ENCODE measurements around the gene PON1.

PON1 gene

GRCh38 chr7:95316588-95316987, 7.7 kb downstream of the PON1 start:
- DNase-seq, result no peak

- DNase-seq, result no peak
Measured at GRCh38 chr7:95312561-95312960, 11.8 kb downstream of the PON1 start.

GRCh38 chr7:95311389-95311788, 12.9 kb downstream of the PON1 start:
- no peak for DNase-seq

DNA sequence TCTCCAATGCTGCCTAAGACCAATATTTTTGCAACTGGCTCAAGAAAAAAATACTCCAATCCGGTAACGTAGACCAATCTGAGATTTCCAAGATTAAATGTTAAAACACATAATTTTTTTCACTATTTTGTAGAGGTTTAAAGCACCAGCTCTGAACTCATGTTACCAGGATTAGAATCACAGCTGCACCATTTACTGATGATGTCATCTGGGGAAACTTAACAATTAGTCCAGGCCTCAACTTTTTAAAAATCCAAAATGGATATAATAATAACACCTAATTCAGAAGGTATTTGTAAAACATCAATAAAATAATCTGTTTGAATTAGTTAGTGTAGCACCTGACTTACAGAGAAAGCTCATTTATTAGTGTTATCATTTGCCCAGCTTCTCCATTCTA, 14.4 kb downstream of the PON1 start:
- no peak for DNase-seq

- DNase-seq, result no peak
Measured at GRCh38 chr7:95304990-95305389, 19.3 kb downstream of the PON1 start.

- peak; percentile 62 for DNase-seq
Measured at GRCh38 chr7:95303013-95303905, 21.1 kb downstream of the PON1 start.

DNA sequence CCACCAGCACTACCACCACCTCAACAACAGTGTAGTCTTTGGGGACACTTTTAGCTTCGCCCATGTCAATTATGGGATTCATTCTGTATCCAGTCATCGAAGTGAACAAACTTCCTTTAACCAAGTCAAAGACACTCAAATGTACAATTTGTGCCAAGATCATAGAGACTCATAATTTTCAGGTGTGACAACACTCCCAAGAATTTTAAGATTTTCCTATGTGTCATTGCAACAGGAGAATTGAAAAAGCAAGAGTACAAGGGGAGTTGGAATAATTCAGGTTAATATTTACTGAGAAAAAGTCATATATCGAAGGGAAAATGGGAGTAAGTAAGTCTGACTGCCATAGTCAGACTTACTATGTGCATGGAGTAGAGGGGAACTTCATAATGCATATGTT, 26.2 kb downstream of the PON1 start:
- peak; percentile 14 for DNase-seq

DNA sequence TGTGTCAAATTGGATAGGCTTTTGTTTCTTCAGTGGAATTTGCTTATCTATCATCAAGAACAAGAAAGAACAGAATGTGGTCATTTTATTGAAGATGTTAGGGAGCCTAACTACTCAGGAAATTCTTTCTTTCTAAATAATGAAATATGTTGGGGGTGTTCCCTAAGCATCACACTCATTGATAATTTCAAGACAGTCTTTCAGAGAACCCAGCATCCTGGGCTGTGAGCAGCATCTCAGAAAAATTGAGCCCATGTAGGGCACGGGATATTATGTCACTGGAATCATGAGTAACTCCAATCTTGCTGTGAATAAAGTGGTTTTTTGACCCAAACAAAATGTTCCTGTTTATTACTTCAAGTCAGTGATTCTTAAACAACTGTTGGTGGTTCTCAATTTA, 27.3 kb downstream of the PON1 start:
- DNase-seq, result no peak

DNA sequence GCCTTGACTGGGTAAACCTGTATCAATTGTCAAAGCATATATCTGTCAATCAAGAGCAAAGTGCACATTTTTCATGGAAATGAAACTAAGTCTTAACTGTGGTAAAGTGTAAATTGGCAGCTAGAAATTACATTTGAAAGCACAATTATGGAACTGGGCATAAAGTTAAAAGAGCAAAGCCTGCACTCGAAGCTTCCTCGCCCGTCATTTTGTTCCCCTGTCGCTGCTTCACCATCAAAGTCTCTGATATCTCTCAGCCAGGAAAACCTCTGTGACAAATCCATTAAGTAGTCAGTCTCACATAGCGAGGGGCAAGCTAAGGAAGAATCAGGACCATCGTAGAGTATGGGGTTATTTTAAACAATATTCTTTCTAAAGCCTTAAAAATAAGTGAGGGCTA, 27.9 kb downstream of the PON1 start:
- DNase-seq, result no peak

DNA sequence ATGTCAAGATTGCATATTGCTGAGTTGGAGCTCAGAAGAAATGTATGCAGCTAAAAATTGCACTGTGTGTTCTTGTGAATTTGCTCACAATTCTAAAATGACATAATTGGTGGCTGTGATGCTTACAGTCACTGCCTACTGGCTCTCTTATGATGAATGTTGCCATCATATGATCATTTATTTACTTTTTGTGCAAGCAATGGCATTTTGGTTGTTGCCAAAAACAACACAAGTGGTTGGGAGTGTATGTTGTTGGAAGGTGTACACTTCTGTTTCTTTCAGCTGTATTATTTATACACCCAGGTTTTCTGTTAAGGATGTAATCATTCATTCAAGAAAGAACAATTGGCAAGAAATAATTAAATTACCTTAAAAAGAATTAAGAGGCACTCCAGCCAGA, 28.9 kb downstream of the PON1 start:
- no peak for DNase-seq

DNA sequence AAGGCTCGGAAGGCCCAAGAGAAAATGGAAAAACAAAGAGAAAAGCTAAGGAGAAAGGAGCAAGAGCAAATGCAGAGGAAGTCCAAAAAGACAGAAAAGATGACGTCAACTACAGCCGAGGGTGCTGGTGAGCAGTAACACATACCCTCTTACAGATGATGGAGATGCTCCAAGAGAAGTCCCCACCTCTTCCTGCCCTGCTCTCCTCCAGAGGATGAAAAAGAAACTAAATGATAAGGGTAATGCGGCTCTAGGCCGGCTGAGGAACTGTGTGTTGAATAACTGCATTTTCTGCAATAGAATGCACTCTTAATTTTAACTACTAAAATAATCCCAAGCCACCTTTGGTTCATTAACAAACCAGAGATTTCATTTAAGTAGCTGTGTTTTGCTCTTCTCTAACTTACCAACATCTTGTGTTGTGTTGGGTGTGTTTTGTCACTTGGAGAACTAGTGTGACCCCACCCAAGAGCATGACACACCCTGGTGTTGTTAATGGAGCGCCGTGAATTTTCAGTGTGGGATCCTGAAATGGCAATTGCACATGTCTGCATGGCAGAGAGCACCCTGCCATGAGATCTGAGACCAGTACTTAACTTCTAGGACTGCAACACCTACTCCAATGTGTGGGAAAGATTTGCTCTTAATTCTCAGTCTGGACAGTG, 34.0 kb downstream of the PON1 start:
- DNase-seq, result no peak

GRCh38 chr7:95286096-95286495, 38.2 kb downstream of the PON1 start:
- no peak for DNase-seq

GRCh38 chr7:95279417-95279816, 44.9 kb downstream of the PON1 start:
- no peak for DNase-seq

- no peak for DNase-seq
Measured at GRCh38 chr7:95276114-95276513, 48.2 kb downstream of the PON1 start.

GRCh38 chr7:95269640-95270039, 54.7 kb downstream of the PON1 start:
- no peak for DNase-seq

GRCh38 chr7:95267754-95268153, 56.6 kb downstream of the PON1 start:
- DNase-seq, result no peak

GRCh38 chr7:95265634-95266033, 58.7 kb downstream of the PON1 start:
- no peak for DNase-seq

- DNase-seq, result no peak
Measured at GRCh38 chr7:95264363-95264891, 59.9 kb downstream of the PON1 start.

- DNase-seq, result no peak
Measured at GRCh38 chr7:95263785-95264362, 60.5 kb downstream of the PON1 start.

GRCh38 chr7:95262875-95263274, 61.5 kb downstream of the PON1 start:
- no peak for DNase-seq

DNA sequence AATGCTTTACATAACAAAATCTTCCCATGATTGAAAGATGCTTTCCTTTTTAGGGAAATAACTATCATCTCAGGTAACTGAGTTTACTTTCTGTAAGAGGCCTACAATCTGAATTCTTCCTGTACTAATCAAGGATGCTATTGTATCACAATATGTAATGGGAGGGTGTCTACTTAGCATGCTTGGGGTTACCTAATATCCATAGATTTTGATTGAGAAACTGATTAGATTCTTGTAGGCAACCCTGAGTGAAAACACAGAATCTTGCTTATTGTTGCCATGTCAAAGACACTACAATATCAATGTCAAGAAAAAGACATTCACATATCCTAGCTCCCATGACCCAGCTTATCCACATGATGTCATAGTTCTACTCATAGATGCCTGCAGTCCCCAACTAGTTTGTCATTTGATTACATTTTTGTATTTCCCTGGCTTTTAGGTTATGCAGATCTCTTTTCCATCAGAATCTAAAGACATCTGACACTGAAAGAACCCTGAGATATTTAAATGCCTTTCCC, 62.4 kb downstream of the PON1 start:
- no peak for DNase-seq

DNA sequence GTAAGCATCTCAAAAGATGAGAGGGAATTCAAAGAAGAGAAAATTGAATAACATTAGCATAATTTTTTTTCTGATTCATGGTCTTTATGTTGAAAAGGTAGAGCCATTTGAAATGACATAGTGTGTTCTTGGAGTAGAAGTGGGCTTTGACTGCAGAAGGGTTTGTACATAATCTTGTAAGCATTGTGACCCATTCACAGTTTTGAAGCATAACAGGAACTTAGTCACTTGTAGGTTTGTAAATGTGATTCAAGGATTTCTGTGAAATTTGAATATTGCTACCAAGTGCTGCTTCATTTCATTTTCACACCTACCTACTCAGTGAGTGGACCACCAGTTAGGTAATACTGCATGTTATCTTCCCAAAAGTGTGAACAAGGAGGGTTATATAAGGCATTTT, 68.6 kb downstream of the PON1 start:
- no peak for DNase-seq

GRCh38 chr7:95253986-95254385, 70.3 kb downstream of the PON1 start:
- no peak for DNase-seq

- no peak for DNase-seq
Measured at GRCh38 chr7:95251966-95252365, 72.4 kb downstream of the PON1 start.
